Breast epithelium (tissue), 3 donors: Measurements from ENCODE around the gene PKDCC.

ENCODE experiments used
- CTCF ChIP-seq, 3 donors: fragments of 450-650 bp; IDR thresholded peaks; one replicate each; pipeline ENCODE4 v1.5.1; 2016 to 2017; ENCODE audit warnings: antibody characterized with exemption in 3 of 3, mild to moderate bottlenecking in 3 of 3, moderate library complexity in 3 of 3
- POLR2A ChIP-seq: fragments of 450-650 bp; IDR thresholded peaks from one replicate; pipeline ENCODE4 v1.6.1; 2016; ENCODE audit warnings: antibody characterized with exemption, mild to moderate bottlenecking, moderate library complexity
- POLR2AphosphoS5 ChIP-seq, 3 donors: sonication (generic); formaldehyde crosslinking; IDR thresholded peaks; one replicate each; pipeline ENCODE4 v1.6.1; 2017; ENCODE audit warnings: antibody characterized with exemption in 3 of 3

GRCh38 chr2:42089340-42089925, 41.6 kb downstream of the PKDCC start:
- no peak for TF ChIP-seq POLR2A
- TF ChIP-seq POLR2AphosphoS5 (IDR thresholded peaks at IDR 0.05) = no peak
- peak; percentile 26 to 32 (median 32) for TF ChIP-seq CTCF (IDR thresholded peaks at IDR 0.05)
